GM18511 (cell line): ENCODE data around the gene VTCN1.
"Not testable (repeated sequence)": the region's sequence is repeated elsewhere in the genome, so short reads cannot be mapped to it uniquely, and the experiment has no call there.

ENCODE experiments used
- ATAC-seq: cut with Tn5 transposase; IDR thresholded peaks from one replicate; pipeline ENCODE4 v1.9.1; 2021; ENCODE audit warnings: mild to moderate bottlenecking, moderate library complexity; ENCODE audit not compliant: unreplicated experiment

VTCN1 gene

DNA sequence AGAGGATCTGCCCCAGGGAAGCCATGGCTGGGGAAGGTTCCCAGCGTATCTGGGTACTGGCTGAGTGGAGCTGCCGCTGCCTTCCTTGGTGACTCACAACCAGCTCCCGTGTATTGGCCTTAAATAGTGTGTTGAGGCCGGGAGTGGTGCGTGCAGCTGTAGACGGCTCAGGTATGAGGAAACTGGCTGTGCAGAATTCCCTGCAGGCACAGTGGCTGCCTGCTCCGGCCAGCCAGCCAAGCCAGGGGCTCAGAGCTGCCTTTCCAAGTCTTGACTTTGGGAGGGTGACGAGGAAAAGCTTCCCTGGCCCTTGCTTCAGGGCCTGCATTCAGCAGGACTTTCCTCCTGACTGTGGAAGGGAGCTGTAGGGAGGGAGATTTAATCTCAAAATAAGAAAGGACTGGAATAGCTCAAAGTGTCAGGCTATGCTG is at the start of gene VTCN1:
TSS of gene VTCN1 (minus strand) at position 97 of the 431 bp plus-strand sequence. CDS start at position 25, 72 bp downstream.
- ATAC-seq, result no peak

- no peak for ATAC-seq
Observed at GRCh38 chr1:117258791-117259190, 48.1 kb upstream of the VTCN1 start.

- ATAC-seq, result not testable (repeated sequence)
Observed at GRCh38 chr1:117258075-117258474, 47.3 kb upstream of the VTCN1 start.

- ATAC-seq, result no peak
Observed at GRCh38 chr1:117257291-117257690, 46.6 kb upstream of the VTCN1 start.

GRCh38 chr1:117250061-117250606 is 39.4 kb upstream of the VTCN1 start:
- ATAC-seq, result no peak

DNA sequence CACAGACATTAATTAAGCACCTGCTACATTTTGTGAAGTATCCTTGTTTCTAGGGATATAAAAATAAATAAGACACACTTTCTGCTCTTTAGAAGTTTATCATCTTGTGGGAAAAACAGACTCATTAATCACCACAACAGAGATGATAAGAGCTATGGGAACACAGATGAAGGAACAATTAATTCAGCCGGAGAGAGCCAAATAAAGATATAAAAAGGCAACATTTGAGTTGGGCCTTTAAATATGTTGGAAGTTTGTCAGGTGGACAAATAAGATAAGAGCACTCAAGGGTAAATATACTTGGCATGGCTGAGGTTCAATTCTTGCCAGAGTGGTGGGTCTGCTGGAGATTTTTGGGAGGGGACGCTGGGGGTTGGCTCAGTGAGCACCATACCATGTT is 34.2 kb upstream of the VTCN1 start:
- no peak for ATAC-seq

- ATAC-seq, result no peak
Observed at GRCh38 chr1:117244306-117244705, 33.6 kb upstream of the VTCN1 start.

DNA sequence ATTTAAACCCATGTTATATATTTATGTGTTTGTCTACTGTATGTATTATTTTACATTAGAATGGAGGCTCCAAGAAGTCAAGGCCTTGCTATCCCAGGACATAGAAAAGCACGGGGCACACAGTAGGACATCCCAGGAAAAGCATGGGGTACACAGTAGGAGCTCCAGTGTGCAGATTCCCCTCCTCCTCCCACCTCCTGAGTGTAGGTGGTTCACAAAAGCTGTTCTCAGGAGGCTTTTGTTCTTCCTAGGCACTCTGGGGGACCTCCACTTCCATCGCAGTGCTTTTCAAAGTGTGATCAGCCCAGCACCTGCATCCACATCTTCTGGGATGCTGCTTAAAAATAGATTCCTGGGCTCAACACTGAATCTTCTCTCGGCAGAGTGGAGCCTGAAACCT is 30.8 kb upstream of the VTCN1 start:
- no peak for ATAC-seq

- ATAC-seq, result no peak
Observed at GRCh38 chr1:117240547-117240946, 29.8 kb upstream of the VTCN1 start.

DNA sequence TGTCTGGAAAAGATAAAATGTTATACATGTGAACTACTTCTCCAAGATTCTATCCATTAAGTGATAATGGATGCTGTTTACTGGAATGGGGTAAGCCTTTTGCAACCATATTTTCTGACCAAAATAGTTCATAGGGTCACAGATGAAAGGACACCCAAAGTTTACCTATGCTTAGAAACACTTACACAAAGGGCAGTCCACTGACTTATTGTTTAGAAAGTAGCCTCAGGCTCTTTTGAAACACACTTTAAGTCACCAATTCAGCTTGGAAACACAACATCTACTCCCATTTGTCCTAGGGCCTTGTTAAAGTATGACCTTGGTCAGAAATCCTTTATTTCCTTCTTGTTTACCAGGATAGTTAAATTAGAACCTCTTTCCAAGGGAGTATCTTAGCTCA is 28.7 kb upstream of the VTCN1 start:
- ATAC-seq, result no peak

- no peak for ATAC-seq
Observed at GRCh38 chr1:117237726-117238381, 27.1 kb upstream of the VTCN1 start.

DNA sequence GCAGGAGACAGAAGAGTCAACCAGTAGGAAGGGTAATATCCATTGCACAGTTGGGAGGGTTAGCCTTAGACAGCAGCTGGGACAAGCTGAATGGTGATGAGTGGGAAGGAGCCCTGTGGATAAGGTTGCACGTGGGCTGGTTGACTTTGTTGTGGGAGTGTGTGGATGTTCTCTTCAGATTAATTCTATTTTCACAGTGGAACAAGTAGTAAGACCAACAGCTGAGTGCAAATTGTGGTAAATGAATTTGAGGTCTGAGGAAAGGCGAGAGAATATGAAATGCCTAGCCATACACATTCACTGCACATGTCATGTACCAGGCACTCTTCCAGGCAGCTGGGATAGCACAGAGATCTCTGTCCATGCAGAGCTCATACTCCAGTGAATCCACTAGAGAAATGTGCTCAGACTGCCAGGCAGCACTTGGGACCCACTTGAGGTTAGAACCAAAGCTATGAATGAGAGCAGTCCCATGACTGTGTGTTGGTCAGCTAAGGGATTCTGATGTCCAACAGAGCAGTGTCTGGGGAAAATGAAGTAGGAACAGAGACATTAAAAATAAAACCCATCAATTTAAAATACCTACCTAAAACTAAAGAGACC is 25.2 kb upstream of the VTCN1 start:
- no peak for ATAC-seq

GRCh38 chr1:117232531-117232930 is 21.8 kb upstream of the VTCN1 start:
- no peak for ATAC-seq

DNA sequence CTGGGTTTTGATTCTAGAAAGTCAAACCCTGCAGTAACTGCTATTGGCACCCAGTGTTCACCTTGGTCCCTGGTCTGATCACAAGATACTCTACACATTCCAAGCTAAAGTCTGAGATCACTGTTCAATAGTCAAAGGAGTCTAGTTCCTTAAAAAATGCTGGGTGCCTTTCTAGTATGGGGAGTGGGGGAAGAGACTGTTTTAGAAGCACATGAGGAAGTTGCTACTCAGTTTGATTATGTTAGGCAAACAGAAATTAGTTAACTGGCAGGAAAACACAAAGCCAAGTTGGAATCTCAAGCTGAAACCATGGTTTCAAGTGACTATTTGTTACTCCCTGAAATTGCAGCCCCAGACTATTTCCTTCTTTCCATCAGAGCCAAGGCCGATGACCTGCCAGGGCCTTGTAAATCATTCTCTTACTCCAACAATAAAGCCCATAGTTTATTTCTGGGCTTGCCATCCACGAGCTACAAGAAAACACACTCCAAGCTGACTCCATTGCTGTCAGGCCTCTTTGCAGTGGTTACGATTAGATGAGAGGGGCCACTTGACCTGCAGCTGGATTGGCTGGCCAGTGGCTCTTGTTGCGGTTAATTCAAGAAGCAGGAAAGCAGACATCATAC is 21.1 kb upstream of the VTCN1 start:
- no peak for ATAC-seq

GRCh38 chr1:117231312-117231711 is 20.6 kb upstream of the VTCN1 start:
- no peak for ATAC-seq

DNA sequence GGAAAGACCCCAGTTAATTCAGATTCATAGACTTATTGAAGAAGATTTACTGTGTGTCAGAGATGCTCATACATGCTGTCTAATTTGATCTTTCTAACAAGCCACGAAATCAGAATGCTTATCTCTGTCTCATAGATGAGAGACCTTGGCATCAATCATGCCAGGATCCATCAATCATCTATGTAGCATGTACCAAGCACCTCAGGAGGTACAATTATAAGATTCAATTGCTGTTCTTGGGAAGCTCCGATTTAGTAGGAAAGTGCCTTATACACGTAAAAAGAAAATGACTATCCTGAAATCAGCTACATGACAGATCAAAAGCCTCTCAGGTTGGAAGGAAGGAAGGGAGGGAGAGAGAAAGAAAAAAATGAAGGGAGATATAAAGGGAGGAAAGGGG is 18.5 kb upstream of the VTCN1 start:
- ATAC-seq, result no peak

- ATAC-seq, result no peak
Observed at GRCh38 chr1:117225931-117226330, 15.2 kb upstream of the VTCN1 start.

DNA sequence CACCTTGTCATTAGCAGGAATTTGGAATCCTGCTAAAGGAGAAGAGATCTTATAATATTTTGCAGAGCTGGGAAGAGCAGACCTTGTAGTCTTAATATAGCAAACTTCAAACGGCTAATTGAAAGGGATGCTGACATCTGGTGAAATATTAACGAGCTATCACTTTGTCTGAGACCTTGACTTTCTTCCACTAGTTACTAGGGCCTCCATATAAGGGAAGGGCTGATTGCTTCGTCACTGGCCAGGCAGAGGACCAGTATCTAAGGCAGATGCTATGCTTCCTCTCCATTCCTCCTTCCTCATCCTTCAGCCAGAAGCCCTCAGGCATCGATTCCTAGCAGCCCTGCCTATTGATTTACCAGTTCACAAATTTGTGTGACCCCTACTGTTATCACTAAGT is 6.0 kb upstream of the VTCN1 start:
- no peak for ATAC-seq

GRCh38 chr1:117215733-117216462 is 5.2 kb upstream of the VTCN1 start:
- ATAC-seq, result no peak

GRCh38 chr1:117215019-117215418 is 4.3 kb upstream of the VTCN1 start:
- no peak for ATAC-seq

GRCh38 chr1:117213046-117213445 is 2.3 kb upstream of the VTCN1 start:
- no peak for ATAC-seq
